Measurements from ENCODE around the gene LRP11. TPM values are rescaled to one million over a fixed set of nuclear protein-coding genes. Genes with fewer than 3 reads are reported as not detected.
"Not testable (repeated sequence)": the region's sequence is repeated elsewhere in the genome, so short reads cannot be mapped to it uniquely, and the experiment has no call there.

The LRP11 gene
- total RNA-seq, 1 experiment from 2014 or later = 14.8 TPM

DNA sequence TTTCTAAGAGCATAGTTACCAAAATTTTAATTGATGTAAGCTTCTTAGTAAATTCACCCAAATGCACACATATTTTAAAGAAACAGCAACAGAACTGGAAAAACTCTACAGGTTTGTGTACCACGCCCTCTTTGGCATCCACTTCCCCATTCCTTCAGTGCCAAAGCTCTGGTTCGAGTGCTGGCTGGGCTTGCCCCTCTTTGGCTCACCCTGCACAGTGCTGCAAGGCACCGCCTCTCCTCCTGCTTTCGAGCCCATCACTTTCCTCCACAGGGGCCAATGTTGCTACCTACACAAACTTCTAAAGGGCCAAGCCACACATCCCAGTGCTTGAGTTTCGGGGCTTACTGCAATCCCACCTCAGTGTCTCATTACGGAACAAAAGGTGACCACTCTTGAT lies 9.6 kb downstream of the LRP11 start:
- no peak for DNase-seq
- Mint-ChIP-seq H3K36me3 (ENCODE audit: insufficient read depth in 1 of 3, low read depth in 3 of 3) (no peaks in the 10 kb centered on the region), H3K9me3 (no peaks in the 10 kb centered on the region), H3K27ac (no peak overlapping the region; a peak in 1 of 7 replicates), H3K4me1 (peaks cover 28% of the 10 kb centered on the region in 2 experiments), H3K4me3 (no peak overlapping the region), H3K27me3 (ENCODE audit: low read depth) (no peaks in the 10 kb centered on the region)
- no peak overlapping the region for H3K9ac ChIP-seq (ENCODE audit: extremely low read depth, insufficient read length, low read length)
- H3K27me3 ChIP-seq (ENCODE audit: insufficient read depth, low read length) = no peaks in the 10 kb centered on the region
- WGBS (ENCODE audit: extremely low coverage, insufficient read length, low lambda C conversion rate) = no CpG with 5 or more reads among the region's 6 CpGs
- H3K18ac ChIP-seq (ENCODE audit: insufficient read length, low read depth, low read length) = no peak overlapping the region
- H3K79me2 ChIP-seq (ENCODE audit: insufficient read depth, low read length) = no peaks in the 10 kb centered on the region
- no peak overlapping the region for H3K4me2 ChIP-seq (ENCODE audit: insufficient read depth, insufficient read length, low read length)
- no peak overlapping the region for H2BK15ac ChIP-seq (ENCODE audit: low read depth, low read length)
- no peak overlapping the region for H3K23ac ChIP-seq (ENCODE audit: insufficient read length, low read depth, low read length)
- no peak overlapping the region for H2BK20ac ChIP-seq (ENCODE audit: low read depth, low read length, poor library complexity, severe bottlenecking)
- no peak overlapping the region for H4K91ac ChIP-seq (ENCODE audit: insufficient read length, low read depth, low read length)
- no peak overlapping the region for H3K4ac ChIP-seq (ENCODE audit: low read depth, low read length)
- H2BK12ac ChIP-seq (ENCODE audit: insufficient read length, low read depth, low read length) = no peak overlapping the region
- H2BK120ac ChIP-seq (ENCODE audit: low read depth, low read length, poor library complexity, severe bottlenecking) = no peak overlapping the region
- no peak overlapping the region for H4K5ac ChIP-seq (ENCODE audit: insufficient read length, low read depth, low read length)
- H3K79me1 ChIP-seq (ENCODE audit: insufficient read depth, low read depth, low read length, poor library complexity, severe bottlenecking) = no peaks in the 10 kb centered on the region
- TF ChIP-seq, protein P1, sequence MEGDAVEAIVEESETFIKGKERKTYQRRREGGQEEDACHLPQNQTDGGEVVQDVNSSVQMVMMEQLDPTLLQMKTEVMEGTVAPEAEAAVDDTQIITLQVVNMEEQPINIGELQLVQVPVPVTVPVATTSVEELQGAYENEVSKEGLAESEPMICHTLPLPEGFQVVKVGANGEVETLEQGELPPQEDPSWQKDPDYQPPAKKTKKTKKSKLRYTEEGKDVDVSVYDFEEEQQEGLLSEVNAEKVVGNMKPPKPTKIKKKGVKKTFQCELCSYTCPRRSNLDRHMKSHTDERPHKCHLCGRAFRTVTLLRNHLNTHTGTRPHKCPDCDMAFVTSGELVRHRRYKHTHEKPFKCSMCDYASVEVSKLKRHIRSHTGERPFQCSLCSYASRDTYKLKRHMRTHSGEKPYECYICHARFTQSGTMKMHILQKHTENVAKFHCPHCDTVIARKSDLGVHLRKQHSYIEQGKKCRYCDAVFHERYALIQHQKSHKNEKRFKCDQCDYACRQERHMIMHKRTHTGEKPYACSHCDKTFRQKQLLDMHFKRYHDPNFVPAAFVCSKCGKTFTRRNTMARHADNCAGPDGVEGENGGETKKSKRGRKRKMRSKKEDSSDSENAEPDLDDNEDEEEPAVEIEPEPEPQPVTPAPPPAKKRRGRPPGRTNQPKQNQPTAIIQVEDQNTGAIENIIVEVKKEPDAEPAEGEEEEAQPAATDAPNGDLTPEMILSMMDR (conservative IDR thresholded peaks at IDR 0.05) = no peak
- no peak overlapping the region; the same call in 1 of the 2 replicates for H3K14ac ChIP-seq (ENCODE audit: insufficient read depth, low read length)
- H3K27ac ChIP-seq (ENCODE audit: insufficient read length, low read depth, low read length) = no peak overlapping the region
- no peaks in the 10 kb centered on the region; the same call in 1 of the 2 replicates for H3K4me1 ChIP-seq (ENCODE audit: insufficient read depth, low read length)
- H2BK5ac ChIP-seq (ENCODE audit: insufficient read length, low read length) = no peak overlapping the region
- H3K56ac ChIP-seq (ENCODE audit: insufficient read length, low read depth, low read length) = no peak overlapping the region
- no peaks in the 10 kb centered on the region for H4K20me1 ChIP-seq (ENCODE audit: control insufficient read depth, insufficient read depth, insufficient read length)
- no peaks in the 10 kb centered on the region for H3K9me3 ChIP-seq (ENCODE audit: control insufficient read depth, low read depth, low read length)
- H4K8ac ChIP-seq (replicated peaks; ENCODE audit: insufficient read length, low read depth, low read length) = no peak overlapping the region
- H3T11ph ChIP-seq (ENCODE audit: low read length) = no peak overlapping the region
- H3K23me2 ChIP-seq (ENCODE audit: insufficient read length, low read depth, low read length, poor library complexity, severe bottlenecking) = no peaks in the 10 kb centered on the region
- no peak overlapping the region for H2AFZ ChIP-seq (ENCODE audit: low read length)
- H2AK5ac ChIP-seq (ENCODE audit: insufficient read length, low read length) = no peak overlapping the region

DNA sequence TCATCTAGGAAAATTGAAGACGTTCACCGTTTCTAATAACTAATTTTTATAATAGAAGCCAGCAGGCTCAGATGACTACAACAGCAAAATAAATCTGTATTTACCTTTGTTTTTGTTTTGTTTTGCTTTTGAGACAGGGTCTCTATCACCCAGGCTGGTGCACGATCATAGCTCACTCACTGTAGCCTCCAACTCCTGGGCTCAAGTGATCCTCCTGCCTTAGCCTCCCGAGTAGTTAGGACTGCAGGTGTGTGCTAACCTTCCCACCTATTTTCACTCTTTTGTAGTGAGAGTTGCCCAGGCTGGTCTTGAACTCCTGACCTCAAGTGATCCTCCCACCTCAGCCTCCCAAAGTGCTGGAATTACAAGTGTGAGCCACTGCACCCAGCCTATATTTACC lies 10.1 kb downstream of the LRP11 start:
- not testable (repeated sequence) for H4K5ac ChIP-seq (ENCODE audit: insufficient read length, low read depth, low read length); H4K20me1 ChIP-seq (ENCODE audit: control insufficient read depth, insufficient read depth, insufficient read length); H3K9me3 ChIP-seq (ENCODE audit: control insufficient read depth, low read depth, low read length); H2BK15ac ChIP-seq (ENCODE audit: low read depth, low read length); H3K36me3 Mint-ChIP-seq (ENCODE audit: insufficient read depth in 1 of 3, low read depth in 3 of 3); H3K23ac ChIP-seq (ENCODE audit: insufficient read length, low read depth, low read length); H3T11ph ChIP-seq (ENCODE audit: low read length); H2AK5ac ChIP-seq (ENCODE audit: insufficient read length, low read length); H3K4me1 ChIP-seq (ENCODE audit: insufficient read depth, low read length); H2AFZ ChIP-seq (ENCODE audit: low read length); H2BK120ac ChIP-seq (ENCODE audit: low read depth, low read length, poor library complexity, severe bottlenecking); H4K8ac ChIP-seq (replicated peaks; ENCODE audit: insufficient read length, low read depth, low read length); H2BK12ac ChIP-seq (ENCODE audit: insufficient read length, low read depth, low read length); H3K18ac ChIP-seq (ENCODE audit: insufficient read length, low read depth, low read length); H3K14ac ChIP-seq (ENCODE audit: insufficient read depth, low read length); H3K23me2 ChIP-seq (ENCODE audit: insufficient read length, low read depth, low read length, poor library complexity, severe bottlenecking); H3K27me3 ChIP-seq (ENCODE audit: insufficient read depth, low read length); H3K27me3 Mint-ChIP-seq (ENCODE audit: low read depth); H3K27ac ChIP-seq (ENCODE audit: insufficient read length, low read depth, low read length); H3K27ac Mint-ChIP-seq; DNase-seq; H2BK5ac ChIP-seq (ENCODE audit: insufficient read length, low read length); H3K4me3 Mint-ChIP-seq; H3K9me3 Mint-ChIP-seq; H3K4ac ChIP-seq (ENCODE audit: low read depth, low read length); H3K79me2 ChIP-seq (ENCODE audit: insufficient read depth, low read length); H3K4me2 ChIP-seq (ENCODE audit: insufficient read depth, insufficient read length, low read length); H4K91ac ChIP-seq (ENCODE audit: insufficient read length, low read depth, low read length); H2BK20ac ChIP-seq (ENCODE audit: low read depth, low read length, poor library complexity, severe bottlenecking); H3K56ac ChIP-seq (ENCODE audit: insufficient read length, low read depth, low read length); H3K9ac ChIP-seq (ENCODE audit: extremely low read depth, insufficient read length, low read length); H3K79me1 ChIP-seq (ENCODE audit: insufficient read depth, low read depth, low read length, poor library complexity, severe bottlenecking)
- H3K4me1 Mint-ChIP-seq = peaks cover 25 to 26% of the 10 kb centered on the region in 2 experiments
- WGBS (ENCODE audit: extremely low coverage, insufficient read length, low lambda C conversion rate) = no CpG with 5 or more reads among the region's 4 CpGs

All from H9 (cell line).